H1 (cell line): ENCODE data around the gene SCARB1. TPM values are rescaled to one million over a fixed set of nuclear protein-coding genes. Genes with fewer than 3 reads are reported as not detected.

ENCODE experiments used
- CTCF ChIA-PET: fragments of 300-600 bp; sonication (Branson Sonifier 250); formaldehyde crosslinking; loops from one replicate; lab custom pipeline; 2021; ENCODE audit not compliant: partially characterized antibody; lab: Charles Lee
- POLR2A ChIA-PET: fragments of 300-600 bp; sonication (Branson Sonifier 250); formaldehyde crosslinking; loops from one replicate; lab custom pipeline; 2021; ENCODE audit warnings: inconsistent platforms; ENCODE audit not compliant: partially characterized antibody; lab: Charles Lee
- DNase-seq, 2 experiments: peaks; one replicate each; pipeline versions ENCODE4 v3.0.0 to v3.0.0-alpha.2; 2010 to 2022; ENCODE audit warnings: low spot score in 2 of 2, low read depth in 1 of 2, mixed read lengths in 1 of 2
- FAIRE-seq: peaks from 2 replicates; lab custom pipeline; 2011; peaks lifted over from hg19 to GRCh38; lab: Jason Lieb, UNC
- H2AFZ ChIP-seq: 2 replicates; pipeline ENCODE4 v1.8.1; 2012; ENCODE audit warnings: low read length, inconsistent platforms
- H2AK5ac ChIP-seq: 2 replicates; pipeline ENCODE4 v1.6.1; 2013; ENCODE audit warnings: low read depth, low read length
- H2BK120ac ChIP-seq: replicated peaks from 2 replicates; pipeline ENCODE3; 2013; ENCODE audit warnings: low read depth, low read length, inconsistent platforms
- H2BK12ac ChIP-seq: 2 replicates; pipeline ENCODE4 v1.6.1; 2013; ENCODE audit warnings: low read depth, low read length
- H2BK15ac ChIP-seq: 2 replicates; pipeline ENCODE4 v1.6.1; 2013; ENCODE audit warnings: low read length
- H2BK20ac ChIP-seq: 2 replicates; pipeline ENCODE4 v1.6.1; 2013; ENCODE audit warnings: low read length
- H2BK5ac ChIP-seq: 2 replicates; pipeline ENCODE4 v1.6.1; 2013; ENCODE audit warnings: low read depth, low read length
- H3K14ac ChIP-seq: 2 replicates; pipeline ENCODE4 v1.6.1; 2013; ENCODE audit warnings: inconsistent platforms; ENCODE audit not compliant: insufficient read length
- H3K18ac ChIP-seq: 2 replicates; pipeline ENCODE4 v1.6.1; 2013; ENCODE audit warnings: low read length; ENCODE audit errors: extremely low read depth
- H3K23ac ChIP-seq: 2 replicates; pipeline ENCODE4 v1.6.1; 2013; ENCODE audit warnings: inconsistent platforms; ENCODE audit not compliant: insufficient read length
- H3K23me2 ChIP-seq: 2 replicates; pipeline ENCODE4 v1.6.1; 2013; ENCODE audit warnings: low read depth, low read length
- H3K27ac ChIP-seq: 2 replicates; pipeline ENCODE4 v1.6.1; 2011; ENCODE audit warnings: low read depth, low read length, inconsistent platforms
- H3K27me3 ChIP-seq, 4 experiments: replicated peaks in 1 of 4; 1 replicate in 1 of 4; 2 replicates in 3 of 4; pipeline versions ENCODE4 v1.6.1 to v1.8.1; 2011 to 2013; ENCODE audit warnings: low read length in 3 of 4, mild to moderate bottlenecking in 3 of 4, inconsistent platforms in 2 of 4, mixed read lengths in 2 of 4, moderate library complexity in 1 of 4; ENCODE audit not compliant: control insufficient read depth in 3 of 4, insufficient read depth in 3 of 4; ENCODE audit errors: extremely low read depth in 1 of 4
- H3K36me3 ChIP-seq, 4 experiments: 2 replicates each; pipeline versions ENCODE4 v1.6.1 to v1.8.1; 2011 to 2013; ENCODE audit warnings: mild to moderate bottlenecking in 4 of 4, low read length in 3 of 4, moderate library complexity in 2 of 4, control low read depth in 1 of 4, inconsistent platforms in 1 of 4; ENCODE audit not compliant: insufficient read depth in 4 of 4, control insufficient read depth in 2 of 4
- H3K4ac ChIP-seq: replicated peaks from 2 replicates; pipeline ENCODE3; 2013; ENCODE audit warnings: low read length, low read depth, mixed read lengths, inconsistent platforms; ENCODE audit not compliant: insufficient read length
- H3K4me1 ChIP-seq, 4 experiments: replicated peaks in 1 of 4; 1 replicate in 1 of 4; 2 replicates in 3 of 4; pipeline versions ENCODE4 v1.6.1 to v1.8.1; 2011 to 2013; ENCODE audit warnings: low read length in 3 of 4, inconsistent platforms in 2 of 4, mixed read lengths in 1 of 4; ENCODE audit not compliant: insufficient read depth in 4 of 4, control insufficient read depth in 3 of 4
- H3K4me2 ChIP-seq, 2 experiments: 2 replicates each; pipeline versions ENCODE4 v1.6.1 to v1.8.1; 2011 to 2013; ENCODE audit warnings: low read depth in 2 of 2, low read length in 2 of 2, control low read depth in 1 of 2, inconsistent platforms in 1 of 2, mild to moderate bottlenecking in 1 of 2; ENCODE audit not compliant: insufficient read depth in 1 of 2
- H3K4me3 ChIP-seq, 4 experiments: fragments of 200-600, 300-600 bp in 1 of 4; sonication (generic), shearing (Covaris generic), sonication (Bioruptor Twin) in 1 of 4; 2 replicates each; pipeline versions ENCODE4 v1.5.1 to v1.8.1; 2011 to 2016; ENCODE audit warnings: low read length in 4 of 4, low read depth in 3 of 4, control low read depth in 2 of 4, inconsistent platforms in 2 of 4, mild to moderate bottlenecking in 2 of 4, mixed read lengths in 1 of 4, moderate library complexity in 1 of 4; ENCODE audit not compliant: insufficient read depth in 2 of 4; ENCODE audit errors: extremely low read depth in 1 of 4
- H3K56ac ChIP-seq: replicated peaks from 2 replicates; pipeline ENCODE3; 2013; ENCODE audit warnings: low read depth, mild to moderate bottlenecking, mixed read lengths, low read length, inconsistent platforms; ENCODE audit not compliant: insufficient read length
- H3K79me1 ChIP-seq: 2 replicates; pipeline ENCODE4 v1.6.1; 2013; ENCODE audit warnings: low read depth, low read length, control low read depth
- H3K79me2 ChIP-seq, 2 experiments: 2 replicates each; pipeline versions ENCODE4 v1.6.1 to v1.8.1; 2012 to 2013; ENCODE audit warnings: low read length in 2 of 2, mild to moderate bottlenecking in 2 of 2, inconsistent platforms in 1 of 2; ENCODE audit not compliant: insufficient read depth in 2 of 2, control insufficient read depth in 1 of 2
- H3K9ac ChIP-seq, 4 experiments: replicated peaks in 1 of 4; 1 replicate in 1 of 4; 2 replicates in 3 of 4; pipeline versions ENCODE4 v1.6.1 to v1.8.1; 2011 to 2013; ENCODE audit warnings: low read depth in 3 of 4, low read length in 3 of 4, control low read depth in 2 of 4, mild to moderate bottlenecking in 2 of 4, moderate library complexity in 2 of 4, inconsistent platforms in 1 of 4; ENCODE audit errors: extremely low read depth in 1 of 4
- H3K9me3 ChIP-seq, 2 experiments: 2 replicates each; pipeline versions ENCODE4 v1.6.1 to v1.8.1; 2012 to 2013; ENCODE audit warnings: mild to moderate bottlenecking in 2 of 2, moderate library complexity in 2 of 2, control low read depth in 1 of 2, inconsistent platforms in 1 of 2, low read depth in 1 of 2, low read length in 1 of 2, mixed read lengths in 1 of 2; ENCODE audit not compliant: insufficient read depth in 2 of 2
- H4K20me1 ChIP-seq, 2 experiments: replicated peaks in 1 of 2; 2 replicates each; pipeline versions ENCODE3 to v1.8.1; 2011 to 2013; ENCODE audit warnings: inconsistent platforms in 2 of 2, low read length in 2 of 2, mild to moderate bottlenecking in 1 of 2; ENCODE audit not compliant: insufficient read depth in 2 of 2, control insufficient read depth in 1 of 2
- H4K5ac ChIP-seq: 2 replicates; pipeline ENCODE4 v1.6.1; 2013; ENCODE audit warnings: low read length, low read depth, mixed read lengths, inconsistent platforms; ENCODE audit not compliant: insufficient read length
- H4K8ac ChIP-seq: 2 replicates; pipeline ENCODE4 v1.8.0; 2013; ENCODE audit warnings: mild to moderate bottlenecking, moderate library complexity, low read length, inconsistent platforms; ENCODE audit not compliant: insufficient read depth; ENCODE audit errors: extremely low read depth
- H4K91ac ChIP-seq: replicated peaks from 2 replicates; pipeline ENCODE3; 2013; ENCODE audit warnings: low read length, mixed read lengths, inconsistent platforms; ENCODE audit not compliant: insufficient read length
- SUZ12 ChIP-seq: fragments of 200-600 bp; sonication (generic); IDR thresholded peaks from 2 replicates; pipeline ENCODE4 v1.6.1; 2012; ENCODE audit warnings: mild to moderate bottlenecking, inconsistent platforms, low read length, moderate library complexity, mixed read lengths
- WGBS, 2 experiments: shearing (Covaris generic) in 1 of 2; methylation state at CpG; one replicate each; pipeline versions ENCODE4 v1.1.6 to v1.1.7; 2013 to 2015; ENCODE audit warnings: low lambda C conversion rate in 2 of 2, mixed read lengths in 2 of 2, inconsistent platforms in 1 of 2, low coverage in 1 of 2, missing lambda C conversion rate in 1 of 2; ENCODE audit not compliant: insufficient replicate concordance in 2 of 2, insufficient coverage in 1 of 2, insufficient read length in 1 of 2; ENCODE audit errors: extremely low coverage in 1 of 2, missing lambda C conversion rate in 1 of 2; 5-methylcytosine and 5-hydroxymethylcytosine counted together
- polyA plus RNA-seq, 7 experiments: library from polyadenylated mRNA; depleted of rRNA in 3 of 7; stranded (reverse) in 5 of 7; unstranded in 2 of 7; fragments of >200 nt in 5 of 7; fragments of 200-250 nt in 2 of 7; gene quantifications; 1 replicate in 5 of 7; 2 replicates in 1 of 7; 4 replicates in 1 of 7; pipeline versions ENCODE4 v1.2.1 to v1.2.3, GENCODE V29; 2011 to 2013; ENCODE audit warnings: missing spikeins in 2 of 7, mixed read lengths in 2 of 7
- total RNA-seq: library from RNA; stranded (reverse); fragmentation: NEBNext Ultra II Directional; extraction: Animal tissue kit (Norgen Biotek cat#: 25700); gene quantifications from 2 replicates; pipeline ENCODE4 v1.2.1, GENCODE V29; 2021

Gene SCARB1
- total and polyA plus RNA-seq, 2 of the 8 experiments (the other 6 are each of a cell fraction or from before 2014, with no cell fraction given) = 45.3 to 57.1 TPM

GRCh38 chr12:124874988-124875802 is 11.5 kb upstream of the SCARB1 start:
- H2BK5ac ChIP-seq = no peak overlapping the region
- no peak for FAIRE-seq
- no peak overlapping the region for H4K91ac ChIP-seq
- H3K56ac ChIP-seq = no peak overlapping the region
- peaks cover 3% of the 10 kb centered on the region; the same call in 1 of the 2 replicates for H3K23me2 ChIP-seq
- no peaks in the 10 kb centered on the region for H3K9me3 ChIP-seq
- ChIA-PET CTCF (interaction anchor here (1.4 to 1.8 kb wide), 2 partner anchors 12 to 25 kb away, joined by 3 to 5 read pairs; no protein-coding TSS in a partner anchor), POLR2A (interaction anchor here (1.3 to 1.6 kb wide), 2 partner anchors 9 to 11 kb away, joined by 4 to 5 read pairs; partner anchors contain the start of gene SCARB1)
- no peak overlapping the region for H3K23ac ChIP-seq
- peak overlapping the region; percentile 11; the same call in 1 of the 2 replicates for H4K8ac ChIP-seq
- no peak overlapping the region for H2BK15ac ChIP-seq
- H3K9ac ChIP-seq = no peak overlapping the region
- H3K27me3 ChIP-seq = no peaks in the 10 kb centered on the region
- H2AK5ac ChIP-seq = no peak overlapping the region
- H2BK20ac ChIP-seq = no peak overlapping the region
- no peak overlapping the region for H3K4me3 ChIP-seq
- H3K4me1 ChIP-seq = no peaks in the 10 kb centered on the region
- H3K18ac ChIP-seq = no peak overlapping the region
- no peak overlapping the region for H3K4me2 ChIP-seq
- WGBS, 2 experiments = 90% methylated on average over 13 of the region's 14 CpGs; no CpG with 5 or more reads in 1 of the 2 experiments
- H3K79me1 ChIP-seq = no peaks in the 10 kb centered on the region
- no peak overlapping the region for H2BK12ac ChIP-seq
- H3K27ac ChIP-seq = no peak overlapping the region
- H3K36me3 ChIP-seq = no peaks in the 10 kb centered on the region
- no peak for DNase-seq
- H4K20me1 ChIP-seq = peaks cover 0 to 2% of the 10 kb centered on the region in 2 experiments
- H2AFZ ChIP-seq = no peak overlapping the region; the same call in 1 of the 2 replicates
- H3K4ac ChIP-seq = no peak overlapping the region
- H3K14ac ChIP-seq = no peak overlapping the region
- H2BK120ac ChIP-seq = no peak overlapping the region
- no peaks in the 10 kb centered on the region for H3K79me2 ChIP-seq
- no peak overlapping the region for H4K5ac ChIP-seq
- no peak for TF ChIP-seq SUZ12
- TF ChIP-seq, all 59 proteins: peak for 0
